Transverse colon (tissue), 4 donors: ENCODE data around the gene HS3ST1.

Experiments
- CTCF ChIP-seq, 5 experiments: fragments of 200-600 bp in 3 of 5; fragments of 450-650 bp in 2 of 5; sonication (generic) in 3 of 5; IDR thresholded peaks; 1 replicate in 2 of 5; 2 replicates in 3 of 5; pipeline ENCODE4 v1.5.1; 2016 to 2017; ENCODE audit warnings: antibody characterized with exemption in 5 of 5, inconsistent platforms in 3 of 5, mild to moderate bottlenecking in 2 of 5, moderate library complexity in 1 of 5
- EP300 ChIP-seq: sonication (generic); formaldehyde crosslinking; IDR thresholded peaks from one replicate; pipeline ENCODE4 v1.6.1; 2017; ENCODE audit warnings: antibody characterized with exemption, low read depth
- POLR2AphosphoS5 ChIP-seq, 3 donors: sonication (generic); formaldehyde crosslinking; IDR thresholded peaks; one replicate each; pipeline ENCODE4 v1.6.1; 2016; ENCODE audit warnings: antibody characterized with exemption in 3 of 3

GRCh38 chr4:11431111-11431510, 2.4 kb upstream of the HS3ST1 start:
- TF ChIP-seq CTCF (IDR thresholded peaks at IDR 0.05) (no peak), EP300 (no peak), POLR2AphosphoS5 (IDR thresholded peaks at IDR 0.05) (no peak)
